ENCODE data around the gene PDE4B.
A peak's percentile ranks its signal among the peaks of the same experiment; 100 is the strongest.

PDE4B gene

DNA sequence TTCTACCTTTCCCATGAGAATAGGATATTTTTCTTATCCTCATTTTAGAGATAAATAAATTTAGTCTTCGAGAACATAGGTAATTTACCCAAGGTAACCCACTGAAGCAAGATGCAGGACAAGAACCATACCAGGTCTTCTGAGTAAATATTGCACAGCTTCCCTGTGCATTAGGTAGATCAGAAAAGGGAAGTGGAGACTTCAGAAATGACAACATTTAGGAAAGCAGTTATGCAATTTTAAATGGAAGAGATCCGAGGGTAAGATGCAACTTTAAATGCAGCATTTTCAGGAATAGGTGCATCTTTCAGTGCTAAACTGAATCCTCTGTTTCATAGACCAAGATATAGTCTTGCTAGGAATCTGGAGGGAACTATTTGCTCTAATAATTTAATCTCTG, 534.9 kb downstream of the PDE4B start:
- no peak overlapping the region for H3K9ac ChIP-seq (ENCODE audit: low read length)
- no peak overlapping the region for H3K4me2 ChIP-seq (ENCODE audit: low read length)
- H3K9me2 ChIP-seq (ENCODE audit: low read depth, low read length), result no peaks in the 10 kb centered on the region
- peaks cover 1% of the 10 kb centered on the region for H3K79me2 ChIP-seq (ENCODE audit: insufficient read depth, low read length)
- no peak overlapping the region for H2AFZ ChIP-seq (ENCODE audit: low read length)
- TF ChIP-seq EZH2 (IDR thresholded peaks at IDR 0.05; ENCODE audit: borderline replicate concordance, low read length), result no peak
- TF ChIP-seq, protein P1, sequence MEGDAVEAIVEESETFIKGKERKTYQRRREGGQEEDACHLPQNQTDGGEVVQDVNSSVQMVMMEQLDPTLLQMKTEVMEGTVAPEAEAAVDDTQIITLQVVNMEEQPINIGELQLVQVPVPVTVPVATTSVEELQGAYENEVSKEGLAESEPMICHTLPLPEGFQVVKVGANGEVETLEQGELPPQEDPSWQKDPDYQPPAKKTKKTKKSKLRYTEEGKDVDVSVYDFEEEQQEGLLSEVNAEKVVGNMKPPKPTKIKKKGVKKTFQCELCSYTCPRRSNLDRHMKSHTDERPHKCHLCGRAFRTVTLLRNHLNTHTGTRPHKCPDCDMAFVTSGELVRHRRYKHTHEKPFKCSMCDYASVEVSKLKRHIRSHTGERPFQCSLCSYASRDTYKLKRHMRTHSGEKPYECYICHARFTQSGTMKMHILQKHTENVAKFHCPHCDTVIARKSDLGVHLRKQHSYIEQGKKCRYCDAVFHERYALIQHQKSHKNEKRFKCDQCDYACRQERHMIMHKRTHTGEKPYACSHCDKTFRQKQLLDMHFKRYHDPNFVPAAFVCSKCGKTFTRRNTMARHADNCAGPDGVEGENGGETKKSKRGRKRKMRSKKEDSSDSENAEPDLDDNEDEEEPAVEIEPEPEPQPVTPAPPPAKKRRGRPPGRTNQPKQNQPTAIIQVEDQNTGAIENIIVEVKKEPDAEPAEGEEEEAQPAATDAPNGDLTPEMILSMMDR (IDR thresholded peaks at IDR 0.05; ENCODE audit: low read length), result no peak
- H3K4me1 ChIP-seq (ENCODE audit: insufficient read depth, low read length, severe bottlenecking), result peaks cover 42% of the 10 kb centered on the region
- H3K4me3 ChIP-seq (ENCODE audit: low read depth, low read length, poor library complexity, severe bottlenecking), result no peak overlapping the region
- H3K27ac ChIP-seq (ENCODE audit: low read depth, low read length, poor library complexity, severe bottlenecking), result no peak overlapping the region
- H3F3A ChIP-seq (ENCODE audit: insufficient read depth, low read length), result no peaks in the 10 kb centered on the region
- no peaks in the 10 kb centered on the region for H4K20me1 ChIP-seq (ENCODE audit: insufficient read depth, low read length)
- H3K27me3 ChIP-seq (ENCODE audit: insufficient read depth, low read length), result no peaks in the 10 kb centered on the region
- no peaks in the 10 kb centered on the region for H3K36me3 ChIP-seq (ENCODE audit: insufficient read depth, low read length)
- no peaks in the 10 kb centered on the region for H3K9me3 ChIP-seq (ENCODE audit: low read length)

GRCh38 chr1:66328896-66329295, 536.2 kb downstream of the PDE4B start:
- H3K79me2 ChIP-seq (ENCODE audit: insufficient read depth, low read length), result peaks cover 14% of the 10 kb centered on the region
- no peaks in the 10 kb centered on the region for H4K20me1 ChIP-seq (ENCODE audit: insufficient read depth, low read length)
- no peak overlapping the region for H3K9ac ChIP-seq (ENCODE audit: low read length)
- TF ChIP-seq, protein P1 (IDR thresholded peaks at IDR 0.05; ENCODE audit: low read length), result no peak
- TF ChIP-seq EZH2 (IDR thresholded peaks at IDR 0.05; ENCODE audit: borderline replicate concordance, low read length), result no peak
- no peaks in the 10 kb centered on the region for H3K36me3 ChIP-seq (ENCODE audit: insufficient read depth, low read length)
- H3K27ac ChIP-seq (ENCODE audit: low read depth, low read length, poor library complexity, severe bottlenecking), result peak overlapping the region; percentile 9
- no peaks in the 10 kb centered on the region for H3K27me3 ChIP-seq (ENCODE audit: insufficient read depth, low read length)
- no peak overlapping the region for H2AFZ ChIP-seq (ENCODE audit: low read length)
- H3K9me2 ChIP-seq (ENCODE audit: low read depth, low read length), result no peaks in the 10 kb centered on the region
- peaks cover 55% of the 10 kb centered on the region for H3K4me1 ChIP-seq (ENCODE audit: insufficient read depth, low read length, severe bottlenecking)
- H3F3A ChIP-seq (ENCODE audit: insufficient read depth, low read length), result no peaks in the 10 kb centered on the region
- H3K9me3 ChIP-seq (ENCODE audit: low read length), result no peaks in the 10 kb centered on the region
- H3K4me2 ChIP-seq (ENCODE audit: low read length), result no peak overlapping the region
- no peak overlapping the region for H3K4me3 ChIP-seq (ENCODE audit: low read depth, low read length, poor library complexity, severe bottlenecking)

- no peak for TF ChIP-seq EZH2 (IDR thresholded peaks at IDR 0.05; ENCODE audit: borderline replicate concordance, low read length)
- TF ChIP-seq, protein P1 (IDR thresholded peaks at IDR 0.05; ENCODE audit: low read length), result no peak
- peak overlapping the region; percentile 90; the same call in 1 of the 2 replicates for H3K4me2 ChIP-seq (ENCODE audit: low read length)
- no peaks in the 10 kb centered on the region for H3K9me2 ChIP-seq (ENCODE audit: low read depth, low read length)
- H3K9ac ChIP-seq (ENCODE audit: low read length), result peak overlapping the region; percentile 83; the same call in 1 of the 2 replicates
- no peaks in the 10 kb centered on the region for H3K36me3 ChIP-seq (ENCODE audit: insufficient read depth, low read length)
- H3K4me1 ChIP-seq (ENCODE audit: insufficient read depth, low read length, severe bottlenecking), result peaks cover 74% of the 10 kb centered on the region
- H2AFZ ChIP-seq (ENCODE audit: low read length), result no peak overlapping the region; the same call in 1 of the 2 replicates
- H3K4me3 ChIP-seq (ENCODE audit: low read depth, low read length, poor library complexity, severe bottlenecking), result peak overlapping the region; percentile 75
- H4K20me1 ChIP-seq (ENCODE audit: insufficient read depth, low read length), result no peaks in the 10 kb centered on the region
- no peaks in the 10 kb centered on the region for H3F3A ChIP-seq (ENCODE audit: insufficient read depth, low read length)
- H3K27me3 ChIP-seq (ENCODE audit: insufficient read depth, low read length), result no peaks in the 10 kb centered on the region
- peak overlapping the region; percentile 92 for H3K27ac ChIP-seq (ENCODE audit: low read depth, low read length, poor library complexity, severe bottlenecking)
- H3K9me3 ChIP-seq (ENCODE audit: low read length), result no peaks in the 10 kb centered on the region
- H3K79me2 ChIP-seq (ENCODE audit: insufficient read depth, low read length), result peaks cover 24% of the 10 kb centered on the region
These were observed 538.0 kb downstream of the PDE4B start for GRCh38 chr1:66330722-66331141.
